HG02588 (cell line): Measurements from ENCODE around the gene CLBA1.
"Not testable (repeated sequence)": the region's sequence is repeated elsewhere in the genome, so short reads cannot be mapped to it uniquely, and the experiment has no call there.

Experiments
- ATAC-seq: cut with Tn5 transposase; IDR thresholded peaks from one replicate; pipeline ENCODE4 v1.9.1; 2021; ENCODE audit warnings: mild to moderate bottlenecking, moderate library complexity; ENCODE audit not compliant: unreplicated experiment

CLBA1 gene

GRCh38 chr14:105021656-105022275 lies 36.2 kb downstream of the CLBA1 start:
- no peak for ATAC-seq

- ATAC-seq = no peak
Observed at GRCh38 chr14:105022276-105022670, 36.7 kb downstream of the CLBA1 start.

GRCh38 chr14:105023144-105023543 lies 37.6 kb downstream of the CLBA1 start:
- ATAC-seq = no peak

- ATAC-seq = no peak
Observed at GRCh38 chr14:105023791-105024480, 38.3 kb downstream of the CLBA1 start.

- no peak for ATAC-seq
Observed at GRCh38 chr14:105025429-105025828, 39.8 kb downstream of the CLBA1 start.

GRCh38 chr14:105026033-105026785 lies 40.6 kb downstream of the CLBA1 start:
- no peak for ATAC-seq

- no peak for ATAC-seq
Observed at GRCh38 chr14:105026802-105027563, 41.4 kb downstream of the CLBA1 start.

- ATAC-seq = not testable (repeated sequence)
Observed at GRCh38 chr14:105027718-105028117, 42.1 kb downstream of the CLBA1 start.

GRCh38 chr14:105028251-105028927 lies 42.8 kb downstream of the CLBA1 start:
- ATAC-seq = no peak

- no peak for ATAC-seq
Observed at GRCh38 chr14:105029402-105029801, 43.8 kb downstream of the CLBA1 start.

- ATAC-seq = no peak
Observed at GRCh38 chr14:105030194-105030593, 44.6 kb downstream of the CLBA1 start.

- no peak for ATAC-seq
Observed at GRCh38 chr14:105030836-105031396, 45.3 kb downstream of the CLBA1 start.

GRCh38 chr14:105032451-105032901 lies 46.9 kb downstream of the CLBA1 start:
- not testable (repeated sequence) for ATAC-seq

- not testable (repeated sequence) for ATAC-seq
Observed at GRCh38 chr14:105033412-105033900, 47.9 kb downstream of the CLBA1 start.

- no peak for ATAC-seq
Observed at GRCh38 chr14:105034315-105035039, 48.9 kb downstream of the CLBA1 start.

GRCh38 chr14:105035616-105036015 lies 50.0 kb downstream of the CLBA1 start:
- not testable (repeated sequence) for ATAC-seq

GRCh38 chr14:105039458-105040205 lies 54.0 kb downstream of the CLBA1 start:
- ATAC-seq = no peak
